ENCODE results near the gene STK33. TPM values are rescaled to one million over a fixed set of nuclear protein-coding genes. Genes with fewer than 3 reads are reported as not detected.

Gene STK33
- polyA plus RNA-seq, 2 donors = 0.75 to 0.92 TPM

GRCh38 chr11:8351223-8351622, 242.8 kb downstream of the STK33 start:
- Histone ChIP-seq H3K36me3 (ENCODE audit: control insufficient read depth in 2 of 2, insufficient read depth in 2 of 2, low read length in 1 of 2) (no peaks in the 10 kb centered on the region), H3K4me1 (ENCODE audit: control insufficient read depth in 2 of 2, insufficient read depth in 2 of 2, low read length in 1 of 2) (peaks cover 5 to 34% of the 10 kb centered on the region in 2 donors), H3K27me3 (ENCODE audit: control insufficient read depth in 1 of 2, insufficient read depth in 2 of 2, low read length in 2 of 2) (no peaks in the 10 kb centered on the region), H3K27ac (ENCODE audit: low read depth in 2 of 2, low read length in 1 of 2) (no peak overlapping the region), H3K4me3 (ENCODE audit: low read depth in 1 of 2, low read length in 2 of 2) (no peak overlapping the region), H3K9me3 (ENCODE audit: control insufficient read depth in 2 of 2, insufficient read depth in 1 of 2, low read depth in 1 of 2, low read length in 1 of 2) (peaks cover 0 to 2% of the 10 kb centered on the region in 2 donors)
- WGBS, 2 donors = 74 to 79% methylated on average over 8 of the region's 8 CpGs

- Histone ChIP-seq H3K9me3 (ENCODE audit: control insufficient read depth in 2 of 2, insufficient read depth in 1 of 2, low read depth in 1 of 2, low read length in 1 of 2) (peaks cover 0 to 2% of the 10 kb centered on the region in 2 donors), H3K27me3 (ENCODE audit: control insufficient read depth in 1 of 2, insufficient read depth in 2 of 2, low read length in 2 of 2) (no peaks in the 10 kb centered on the region), H3K4me3 (ENCODE audit: low read depth in 1 of 2, low read length in 2 of 2) (no peak overlapping the region), H3K27ac (ENCODE audit: low read depth in 2 of 2, low read length in 1 of 2) (no peak overlapping the region), H3K4me1 (ENCODE audit: control insufficient read depth in 2 of 2, insufficient read depth in 2 of 2, low read length in 1 of 2) (peaks cover 5 to 15% of the 10 kb centered on the region in 2 donors), H3K36me3 (ENCODE audit: control insufficient read depth in 2 of 2, insufficient read depth in 2 of 2, low read length in 1 of 2) (no peaks in the 10 kb centered on the region)
- 93 to 94% methylated on average over 2 of the region's 2 CpGs for WGBS, 2 donors
These were observed 246.1 kb downstream of the STK33 start for GRCh38 chr11:8347978-8348377.

- no peaks in the 10 kb centered on the region for H3K27me3 ChIP-seq (ENCODE audit: control insufficient read depth in 1 of 2, insufficient read depth in 2 of 2, low read length in 2 of 2)
- 91 to 94% methylated on average over 16 of the region's 16 CpGs for WGBS, 2 donors
- no peaks in the 10 kb centered on the region for H3K36me3 ChIP-seq (ENCODE audit: control insufficient read depth in 2 of 2, insufficient read depth in 2 of 2, low read length in 1 of 2)
- H3K4me3 ChIP-seq (ENCODE audit: low read depth in 1 of 2, low read length in 2 of 2) = no peak overlapping the region
- peaks cover 0 to 2% of the 10 kb centered on the region in 2 donors for H3K9me3 ChIP-seq (ENCODE audit: control insufficient read depth in 2 of 2, insufficient read depth in 1 of 2, low read depth in 1 of 2, low read length in 1 of 2)
- H3K27ac ChIP-seq (ENCODE audit: low read depth in 2 of 2, low read length in 1 of 2) = no peak overlapping the region
- H3K4me1 ChIP-seq (ENCODE audit: control insufficient read depth in 2 of 2, insufficient read depth in 2 of 2, low read length in 1 of 2) = peaks cover 3 to 13% of the 10 kb centered on the region in 2 donors
These were observed 247.8 kb downstream of the STK33 start for GRCh38 chr11:8346157-8346755.

GRCh38 chr11:8345179-8345578, 248.8 kb downstream of the STK33 start:
- Histone ChIP-seq H3K36me3 (ENCODE audit: control insufficient read depth in 2 of 2, insufficient read depth in 2 of 2, low read length in 1 of 2) (no peaks in the 10 kb centered on the region), H3K4me1 (ENCODE audit: control insufficient read depth in 2 of 2, insufficient read depth in 2 of 2, low read length in 1 of 2) (peaks cover 3 to 13% of the 10 kb centered on the region in 2 donors), H3K27ac (ENCODE audit: low read depth in 2 of 2, low read length in 1 of 2) (no peak overlapping the region), H3K27me3 (ENCODE audit: control insufficient read depth in 1 of 2, insufficient read depth in 2 of 2, low read length in 2 of 2) (no peaks in the 10 kb centered on the region), H3K9me3 (ENCODE audit: control insufficient read depth in 2 of 2, insufficient read depth in 1 of 2, low read depth in 1 of 2, low read length in 1 of 2) (peaks cover 0 to 2% of the 10 kb centered on the region in 2 donors), H3K4me3 (ENCODE audit: low read depth in 1 of 2, low read length in 2 of 2) (no peak overlapping the region)
- WGBS, 2 donors = 85 to 87% methylated on average over 11 of the region's 11 CpGs

GRCh38 chr11:8344346-8344745, 249.7 kb downstream of the STK33 start:
- 71 to 78% methylated on average over 3 of the region's 3 CpGs for WGBS, 2 donors
- Histone ChIP-seq H3K36me3 (ENCODE audit: control insufficient read depth in 2 of 2, insufficient read depth in 2 of 2, low read length in 1 of 2) (no peaks in the 10 kb centered on the region), H3K4me3 (ENCODE audit: low read depth in 1 of 2, low read length in 2 of 2) (no peak overlapping the region), H3K9me3 (ENCODE audit: control insufficient read depth in 2 of 2, insufficient read depth in 1 of 2, low read depth in 1 of 2, low read length in 1 of 2) (peaks cover 0 to 2% of the 10 kb centered on the region in 2 donors), H3K27ac (ENCODE audit: low read depth in 2 of 2, low read length in 1 of 2) (no peak overlapping the region), H3K4me1 (ENCODE audit: control insufficient read depth in 2 of 2, insufficient read depth in 2 of 2, low read length in 1 of 2) (peaks cover 3 to 13% of the 10 kb centered on the region in 2 donors), H3K27me3 (ENCODE audit: control insufficient read depth in 1 of 2, insufficient read depth in 2 of 2, low read length in 2 of 2) (no peaks in the 10 kb centered on the region)

GRCh38 chr11:8342821-8343681, 251.0 kb downstream of the STK33 start:
- H3K9me3 ChIP-seq (ENCODE audit: control insufficient read depth in 2 of 2, insufficient read depth in 1 of 2, low read depth in 1 of 2, low read length in 1 of 2) = peaks cover 0 to 2% of the 10 kb centered on the region in 2 donors

GRCh38 chr11:8341996-8342395, 252.0 kb downstream of the STK33 start:
- H3K9me3 ChIP-seq (ENCODE audit: control insufficient read depth in 2 of 2, insufficient read depth in 1 of 2, low read depth in 1 of 2, low read length in 1 of 2) = peaks cover 0 to under 1% of the 10 kb centered on the region in 2 donors
- no peak overlapping the region for H3K27ac ChIP-seq (ENCODE audit: low read depth in 2 of 2, low read length in 1 of 2)
- H3K27me3 ChIP-seq (ENCODE audit: control insufficient read depth in 1 of 2, insufficient read depth in 2 of 2, low read length in 2 of 2) = no peaks in the 10 kb centered on the region
- WGBS, 2 donors = 83 to 89% methylated on average over 5 of the region's 5 CpGs
- H3K4me1 ChIP-seq (ENCODE audit: control insufficient read depth in 2 of 2, insufficient read depth in 2 of 2, low read length in 1 of 2) = peaks cover 3 to 13% of the 10 kb centered on the region in 2 donors
- H3K4me3 ChIP-seq (ENCODE audit: low read depth in 1 of 2, low read length in 2 of 2) = no peak overlapping the region
- H3K36me3 ChIP-seq (ENCODE audit: control insufficient read depth in 2 of 2, insufficient read depth in 2 of 2, low read length in 1 of 2) = no peaks in the 10 kb centered on the region

More at GRCh38 chr11:8342821-8343681, 251.0 kb downstream of the STK33 start:
- H3K4me3 ChIP-seq (ENCODE audit: low read depth in 1 of 2, low read length in 2 of 2) = no peak overlapping the region
- H3K27me3 ChIP-seq (ENCODE audit: control insufficient read depth in 1 of 2, insufficient read depth in 2 of 2, low read length in 2 of 2) = no peaks in the 10 kb centered on the region
- WGBS, 2 donors = 48 to 58% methylated on average over 18 of the region's 18 CpGs
- no peaks in the 10 kb centered on the region for H3K36me3 ChIP-seq (ENCODE audit: control insufficient read depth in 2 of 2, insufficient read depth in 2 of 2, low read length in 1 of 2)
- peak overlapping the region in 1 of 2 donors; percentile 18 for H3K27ac ChIP-seq (ENCODE audit: low read depth in 2 of 2, low read length in 1 of 2)
- peaks cover 3 to 13% of the 10 kb centered on the region in 2 donors for H3K4me1 ChIP-seq (ENCODE audit: control insufficient read depth in 2 of 2, insufficient read depth in 2 of 2, low read length in 1 of 2)

Other genes with a start within 250 kb of the STK33 start
- 1 to 10 TPM; 2.0 to 4.8 TPM for gene TRIM66, start 88.4 kb upstream of the STK33 start, polyA plus RNA-seq
- gene RPL27A, start 88.6 kb upstream of the STK33 start, polyA plus RNA-seq = 1,000 to 10,000 TPM; 2,629 to 4,238 TPM